ENCODE data around the gene MRPS35. TPM values are rescaled to one million over a fixed set of nuclear protein-coding genes. Genes with fewer than 3 reads are reported as not detected.

MRPS35 gene
- total and polyA plus RNA-seq, 2 donors (not counting 1 experiment from before 2014, with no cell fraction given): 17.4 to 24.5 TPM

DNA sequence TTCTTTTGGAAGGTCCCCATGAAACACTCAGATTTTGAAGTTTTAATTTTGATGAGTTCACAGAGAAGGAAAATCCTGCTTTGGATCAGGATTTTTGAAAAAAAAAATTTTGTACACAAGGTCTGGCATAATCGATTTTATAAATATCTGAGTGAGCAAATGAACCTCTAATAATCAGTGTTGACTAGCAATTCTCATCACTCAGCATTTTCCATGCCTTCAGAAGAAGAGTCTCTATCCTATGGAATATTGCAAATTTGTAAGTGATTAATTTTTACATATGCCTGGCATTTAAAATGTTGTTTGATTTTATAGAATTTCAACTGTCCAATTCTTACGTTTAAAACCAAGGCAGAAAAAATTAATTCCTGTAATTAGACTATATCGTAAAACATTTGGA is 44.9 kb upstream of the MRPS35 start:
- Mint-ChIP-seq H3K27ac (no peak overlapping the region), H3K4me3 (no peak overlapping the region), H3K9me3 (ENCODE audit: insufficient read depth) (no peaks in the 10 kb centered on the region), H3K27me3 (no peaks in the 10 kb centered on the region), H3K4me1 (no peaks in the 10 kb centered on the region)
- ChIA-PET POLR2A (no interaction called here), CTCF (no interaction called here)
- Histone ChIP-seq H3K9me3 (ENCODE audit: control extremely low read depth in 1 of 3, control insufficient read depth in 2 of 3, insufficient read depth in 1 of 3, low read length in 2 of 3) (no peaks in the 10 kb centered on the region), H3K4me3 (ENCODE audit: control extremely low read depth in 1 of 5, extremely low read depth in 1 of 5, insufficient read depth in 1 of 5, low read depth in 2 of 5, low read length in 4 of 5) (no peak overlapping the region), H3K36me3 (replicated peaks in 1 of 2; ENCODE audit: control extremely low read depth in 1 of 2, control insufficient read depth in 1 of 2, extremely low read depth in 1 of 2, insufficient read depth in 2 of 2, low read length in 1 of 2) (no peaks in the 10 kb centered on the region), H3K27me3 (replicated peaks in 1 of 4; ENCODE audit: control extremely low read depth in 1 of 4, control insufficient read depth in 3 of 4, insufficient read depth in 4 of 4, low read length in 3 of 4) (no peaks in the 10 kb centered on the region), H3K9ac (ENCODE audit: low read length) (no peak overlapping the region), H3K4me2 (replicated peaks; ENCODE audit: low read depth, low read length, poor library complexity, severe bottlenecking) (no peak overlapping the region), H3K79me2 (ENCODE audit: control insufficient read depth, insufficient read depth, low read length) (no peaks in the 10 kb centered on the region), H3K4me1 (ENCODE audit: control insufficient read depth in 2 of 2, insufficient read depth in 2 of 2, low read length in 2 of 2) (no peaks in the 10 kb centered on the region), H2AFZ (ENCODE audit: insufficient read depth, low read depth, low read length, poor library complexity, severe bottlenecking) (no peak overlapping the region), H3K27ac (ENCODE audit: low read length in 2 of 2) (no peak overlapping the region), H4K20me1 (ENCODE audit: control insufficient read depth, insufficient read depth, low read length, poor library complexity, severe bottlenecking) (no peaks in the 10 kb centered on the region)
- no peak for DNase-seq
- no peak for ATAC-seq (ENCODE audit: low read depth)
- no CpG with 5 or more reads among the region's 3 CpGs for WGBS (ENCODE audit: insufficient coverage)
- TF ChIP-seq, protein P1, sequence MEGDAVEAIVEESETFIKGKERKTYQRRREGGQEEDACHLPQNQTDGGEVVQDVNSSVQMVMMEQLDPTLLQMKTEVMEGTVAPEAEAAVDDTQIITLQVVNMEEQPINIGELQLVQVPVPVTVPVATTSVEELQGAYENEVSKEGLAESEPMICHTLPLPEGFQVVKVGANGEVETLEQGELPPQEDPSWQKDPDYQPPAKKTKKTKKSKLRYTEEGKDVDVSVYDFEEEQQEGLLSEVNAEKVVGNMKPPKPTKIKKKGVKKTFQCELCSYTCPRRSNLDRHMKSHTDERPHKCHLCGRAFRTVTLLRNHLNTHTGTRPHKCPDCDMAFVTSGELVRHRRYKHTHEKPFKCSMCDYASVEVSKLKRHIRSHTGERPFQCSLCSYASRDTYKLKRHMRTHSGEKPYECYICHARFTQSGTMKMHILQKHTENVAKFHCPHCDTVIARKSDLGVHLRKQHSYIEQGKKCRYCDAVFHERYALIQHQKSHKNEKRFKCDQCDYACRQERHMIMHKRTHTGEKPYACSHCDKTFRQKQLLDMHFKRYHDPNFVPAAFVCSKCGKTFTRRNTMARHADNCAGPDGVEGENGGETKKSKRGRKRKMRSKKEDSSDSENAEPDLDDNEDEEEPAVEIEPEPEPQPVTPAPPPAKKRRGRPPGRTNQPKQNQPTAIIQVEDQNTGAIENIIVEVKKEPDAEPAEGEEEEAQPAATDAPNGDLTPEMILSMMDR (IDR thresholded peaks at IDR 0.05): no peak
- TF ChIP-seq EZH2 (IDR thresholded peaks at IDR 0.05; ENCODE audit: borderline replicate concordance, insufficient read depth, low read depth, low read length, poor library complexity, severe bottlenecking): no peak
- intact Hi-C loops (cut with micrococcal nuclease): no loop called here

DNA sequence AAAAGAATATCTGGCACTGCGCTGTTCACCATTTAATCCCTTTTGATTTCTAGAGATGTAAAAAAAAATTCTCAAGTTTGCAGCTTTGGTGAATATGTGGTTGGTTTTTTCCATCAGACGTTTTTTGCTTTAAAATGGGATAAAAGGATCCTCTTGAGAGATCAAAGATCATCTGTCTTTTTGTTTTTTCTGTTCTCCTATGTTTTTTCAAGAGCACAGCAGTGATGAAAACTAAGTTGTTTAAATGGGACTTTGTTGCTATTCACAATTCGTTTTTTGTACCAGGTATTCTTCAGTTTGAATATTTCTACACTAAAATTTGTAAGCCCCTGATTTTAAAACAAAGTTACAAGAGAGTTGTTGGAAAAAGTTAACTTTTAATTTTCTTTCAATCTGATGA is 44.1 kb upstream of the MRPS35 start:
- Histone ChIP-seq H3K27me3 (replicated peaks in 1 of 4; ENCODE audit: control extremely low read depth in 1 of 4, control insufficient read depth in 3 of 4, insufficient read depth in 4 of 4, low read length in 3 of 4) (no peaks in the 10 kb centered on the region), H3K9me3 (ENCODE audit: control extremely low read depth in 1 of 3, control insufficient read depth in 2 of 3, insufficient read depth in 1 of 3, low read length in 2 of 3) (no peaks in the 10 kb centered on the region), H3K4me3 (ENCODE audit: control extremely low read depth in 1 of 5, extremely low read depth in 1 of 5, insufficient read depth in 1 of 5, low read depth in 2 of 5, low read length in 4 of 5) (no peak overlapping the region), H3K36me3 (replicated peaks in 1 of 2; ENCODE audit: control extremely low read depth in 1 of 2, control insufficient read depth in 1 of 2, extremely low read depth in 1 of 2, insufficient read depth in 2 of 2, low read length in 1 of 2) (no peaks in the 10 kb centered on the region), H3K27ac (ENCODE audit: low read length in 2 of 2) (no peak overlapping the region), H3K4me2 (replicated peaks; ENCODE audit: low read depth, low read length, poor library complexity, severe bottlenecking) (no peak overlapping the region), H3K79me2 (ENCODE audit: control insufficient read depth, insufficient read depth, low read length) (no peaks in the 10 kb centered on the region), H3K9ac (ENCODE audit: low read length) (no peak overlapping the region), H2AFZ (ENCODE audit: insufficient read depth, low read depth, low read length, poor library complexity, severe bottlenecking) (no peak overlapping the region), H4K20me1 (ENCODE audit: control insufficient read depth, insufficient read depth, low read length, poor library complexity, severe bottlenecking) (no peaks in the 10 kb centered on the region), H3K4me1 (ENCODE audit: control insufficient read depth in 2 of 2, insufficient read depth in 2 of 2, low read length in 2 of 2) (no peaks in the 10 kb centered on the region)
- intact Hi-C loops (cut with micrococcal nuclease): no loop called here
- CTCF ChIA-PET: no interaction called here
- Mint-ChIP-seq H3K4me3 (no peak overlapping the region), H3K9me3 (ENCODE audit: insufficient read depth) (no peaks in the 10 kb centered on the region), H3K4me1 (no peaks in the 10 kb centered on the region), H3K27ac (no peak overlapping the region), H3K27me3 (no peaks in the 10 kb centered on the region)
- TF ChIP-seq EZH2 (IDR thresholded peaks at IDR 0.05; ENCODE audit: borderline replicate concordance, insufficient read depth, low read depth, low read length, poor library complexity, severe bottlenecking): no peak
- TF ChIP-seq, protein P1 (IDR thresholded peaks at IDR 0.05): no peak
- no peak for DNase-seq
- 0% methylated on average over 1 of the region's 3 CpGs for WGBS (ENCODE audit: insufficient coverage)
- POLR2A ChIA-PET: no interaction called here
- no peak for ATAC-seq (ENCODE audit: low read depth)
